NCI-H1105 (cell line): Measurements from ENCODE around the gene KCNJ16.
A peak's percentile ranks its signal among the peaks of the same experiment; 100 is the strongest.
"Not testable (repeated sequence)": the region's sequence is repeated elsewhere in the genome, so short reads cannot be mapped to it uniquely, and the experiment has no call there.

ENCODE experiments used
- DNase-seq: peaks from one replicate; lab custom pipeline; 2025; lab: John Stamatoyannopoulos, UW

The KCNJ16 gene

GRCh38 chr17:70074956-70075355 lies at the start of gene KCNJ16:
TSS of gene KCNJ16 (plus strand) at chr17:70075225. CDS start at chr17:70132088, 56,863 bp downstream.
- no peak for DNase-seq

DNA sequence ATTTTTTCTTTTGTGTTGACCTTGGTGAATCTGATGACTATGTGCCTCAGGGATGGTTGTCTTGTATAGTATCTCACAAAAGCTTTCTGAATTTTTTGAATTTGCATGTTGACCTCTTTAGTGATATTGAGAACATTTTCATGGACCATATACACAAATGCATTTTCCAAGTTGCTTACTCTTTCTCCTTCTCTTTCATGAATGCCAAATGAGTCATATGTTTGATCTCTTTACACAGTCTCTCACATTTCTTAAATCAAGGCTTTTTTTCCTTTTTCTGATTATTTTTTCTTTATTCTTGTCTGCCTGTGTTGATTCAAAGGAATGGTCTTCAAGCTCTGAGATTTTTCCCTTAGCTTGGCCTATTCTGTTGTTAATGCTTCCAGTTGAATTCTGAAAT lies 46.6 kb upstream of the KCNJ16 start:
- DNase-seq = no peak

DNA sequence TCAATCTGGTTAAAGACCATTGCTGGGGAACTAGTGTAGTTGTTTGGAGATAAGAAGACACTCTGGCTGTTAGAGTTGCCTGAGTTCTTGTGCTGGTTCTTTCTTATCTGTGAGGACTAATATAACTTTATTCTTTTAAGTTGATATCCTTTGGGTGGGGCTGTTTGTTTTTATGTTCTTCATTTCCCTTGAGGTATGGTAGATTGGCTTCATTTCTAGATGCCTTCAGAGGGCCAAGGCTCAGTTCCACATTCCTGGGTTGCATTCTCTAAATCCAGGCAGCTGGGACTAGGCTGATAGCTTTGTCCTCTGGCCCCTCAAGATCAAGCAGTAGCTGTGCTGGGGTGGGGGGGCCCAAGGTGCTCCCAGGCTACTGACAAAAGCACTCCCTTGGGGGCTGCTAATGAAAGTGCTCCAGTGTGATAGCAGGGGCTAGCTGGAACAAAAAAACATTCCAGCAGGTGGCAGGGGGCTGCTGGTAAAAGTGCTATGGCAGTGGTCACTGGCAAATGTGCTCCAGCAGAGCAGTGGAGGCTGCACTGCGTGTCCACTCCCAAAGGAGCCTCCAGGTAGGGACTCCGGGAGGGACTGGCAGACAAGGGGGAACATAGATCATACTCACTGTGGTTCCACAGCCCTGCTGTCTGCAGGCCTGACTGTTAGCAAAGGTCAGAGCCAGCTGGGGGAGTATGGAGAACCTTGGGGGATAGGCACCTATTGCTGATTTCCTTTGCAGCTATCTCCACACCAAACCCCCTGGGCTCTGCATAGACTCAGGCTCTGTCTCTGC lies 45.9 kb upstream of the KCNJ16 start:
- DNase-seq = no peak

GRCh38 chr17:70030371-70030770 lies 44.7 kb upstream of the KCNJ16 start:
- peak; percentile 38 for DNase-seq

DNA sequence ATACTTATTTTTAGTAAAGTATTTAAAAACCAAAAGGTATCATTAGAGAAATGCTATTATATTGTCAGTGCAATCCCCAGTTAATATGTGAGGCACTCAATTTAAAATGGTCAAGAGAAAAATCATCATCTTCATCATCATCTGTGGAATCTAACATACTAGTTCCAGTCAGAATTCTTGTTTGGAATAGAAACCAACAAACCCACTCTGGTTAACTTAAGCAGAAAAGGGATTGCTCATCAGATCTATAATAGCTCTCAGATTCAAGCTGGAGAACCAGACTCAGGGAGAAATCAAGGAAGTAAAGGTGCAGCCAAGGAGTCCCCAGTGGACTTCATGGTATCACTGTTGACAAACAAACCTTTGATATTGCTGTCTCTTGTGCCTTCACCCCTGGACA lies 43.7 kb upstream of the KCNJ16 start:
- DNase-seq = no peak

- no peak for DNase-seq
Observed at GRCh38 chr17:70033165-70033564, 41.9 kb upstream of the KCNJ16 start.

DNA sequence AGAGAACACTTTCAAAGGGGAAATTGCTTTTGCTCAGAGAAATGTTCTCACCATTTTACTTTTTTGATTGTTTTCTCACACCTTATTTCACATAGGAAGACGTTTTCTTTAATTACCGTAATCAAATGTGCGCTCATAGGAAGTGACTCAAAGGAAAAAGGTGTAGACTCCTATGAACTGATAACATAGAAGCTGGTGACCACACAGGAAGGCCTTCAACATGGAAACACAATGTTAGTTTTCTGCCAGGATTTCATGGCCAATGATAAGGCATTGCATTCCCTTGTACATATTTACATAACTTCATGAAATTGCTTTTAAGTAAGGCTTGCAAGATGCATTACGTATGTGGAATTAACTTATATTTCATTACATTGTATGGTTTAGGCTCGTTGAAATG lies 40.9 kb upstream of the KCNJ16 start:
- DNase-seq = no peak

GRCh38 chr17:70037498-70037897 lies 37.5 kb upstream of the KCNJ16 start:
- DNase-seq = no peak

- DNase-seq = no peak
Observed at GRCh38 chr17:70040336-70040735, 34.7 kb upstream of the KCNJ16 start.

- no peak for DNase-seq
Observed at GRCh38 chr17:70041061-70041460, 34.0 kb upstream of the KCNJ16 start.

- DNase-seq = no peak
Observed at GRCh38 chr17:70041540-70041939, 33.5 kb upstream of the KCNJ16 start.

DNA sequence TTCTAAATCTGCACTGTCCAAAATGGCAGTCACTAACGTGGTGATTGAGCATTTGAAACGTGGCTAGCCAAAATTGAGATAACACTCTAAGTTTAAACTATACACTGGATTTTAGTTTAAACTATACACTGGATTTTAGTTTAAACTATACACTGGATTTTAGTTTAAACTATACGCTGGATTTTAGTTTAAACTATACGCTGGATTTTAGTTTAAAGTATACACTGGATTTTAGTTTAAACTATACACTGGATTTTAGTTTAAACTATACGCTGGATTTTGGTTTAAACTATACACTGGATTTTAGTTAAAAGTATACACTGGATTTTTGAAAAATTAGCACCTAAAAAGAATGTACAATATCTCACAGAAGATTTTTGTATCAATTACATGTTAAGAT lies 29.2 kb upstream of the KCNJ16 start:
- not testable (repeated sequence) for DNase-seq

DNA sequence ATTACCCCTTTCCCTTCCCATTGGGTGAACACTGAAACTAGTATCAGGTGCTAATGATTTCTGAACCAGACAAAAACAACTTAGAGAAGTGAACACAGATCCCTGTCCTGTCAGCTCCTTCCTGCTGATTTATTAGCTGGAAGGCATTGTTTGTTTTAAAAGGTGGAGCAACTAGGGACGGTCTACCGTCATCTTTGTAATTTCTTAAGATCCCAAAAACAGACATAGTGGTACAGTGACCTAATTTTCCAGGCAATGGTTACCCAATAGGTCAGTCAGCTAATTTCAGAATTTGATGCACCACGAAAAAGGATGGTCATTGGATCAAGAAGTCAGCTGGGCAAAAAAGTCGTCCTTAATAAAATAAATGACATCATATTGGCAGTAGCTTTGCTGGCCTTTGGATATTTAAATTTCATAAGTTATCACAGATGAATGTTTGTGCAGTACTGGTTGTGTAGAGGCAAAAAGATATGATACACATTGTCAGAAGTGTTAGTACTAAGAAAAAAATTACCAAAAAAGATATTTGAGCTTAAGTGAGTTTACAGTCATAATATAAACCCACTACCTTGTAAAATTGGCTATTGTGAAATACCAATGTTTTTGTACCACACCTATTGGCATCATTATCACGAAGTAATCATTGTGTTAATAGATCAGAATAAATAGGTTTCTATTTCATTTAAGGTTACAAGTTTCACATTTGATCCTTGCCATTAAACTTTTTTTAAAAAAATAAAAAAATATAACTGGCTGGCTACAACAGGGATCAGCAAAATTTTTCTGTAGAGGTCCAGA lies 27.2 kb upstream of the KCNJ16 start:
- DNase-seq = no peak

DNA sequence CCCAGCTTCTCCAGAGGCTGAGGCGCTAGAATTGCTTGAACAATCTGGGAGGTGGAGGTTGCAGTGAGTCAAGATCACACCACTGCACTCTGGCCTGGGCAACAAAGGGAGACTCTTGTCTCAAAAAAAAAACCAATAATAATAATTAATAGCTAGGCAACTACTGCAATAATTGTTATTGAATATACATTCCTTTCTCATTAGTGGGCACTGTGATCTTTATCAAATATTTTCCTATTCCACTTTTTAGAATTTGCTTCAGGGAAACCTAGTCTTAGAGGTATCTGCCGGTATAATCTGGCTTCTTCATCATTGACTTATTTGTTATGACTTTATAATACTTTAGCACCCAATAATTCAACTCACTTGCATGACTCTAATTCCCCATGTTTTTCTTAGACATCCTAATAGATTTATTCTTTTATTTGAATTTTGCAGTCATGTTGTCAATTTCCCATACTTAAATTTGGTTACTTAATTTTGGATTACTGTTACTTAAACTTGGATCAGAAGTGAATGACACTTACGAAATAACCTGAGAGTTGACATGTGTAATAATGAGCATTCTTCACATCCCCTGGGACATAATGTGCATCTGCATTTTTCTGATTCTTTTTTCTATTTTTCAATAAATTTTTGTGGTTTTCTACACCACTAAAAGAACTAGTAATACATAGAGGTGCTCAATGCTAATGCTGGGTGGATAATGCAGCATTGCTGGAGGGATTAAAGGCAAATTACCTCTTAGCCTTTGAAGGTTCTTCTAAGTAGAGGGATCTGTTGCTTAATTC lies 25.0 kb upstream of the KCNJ16 start:
- DNase-seq = no peak

DNA sequence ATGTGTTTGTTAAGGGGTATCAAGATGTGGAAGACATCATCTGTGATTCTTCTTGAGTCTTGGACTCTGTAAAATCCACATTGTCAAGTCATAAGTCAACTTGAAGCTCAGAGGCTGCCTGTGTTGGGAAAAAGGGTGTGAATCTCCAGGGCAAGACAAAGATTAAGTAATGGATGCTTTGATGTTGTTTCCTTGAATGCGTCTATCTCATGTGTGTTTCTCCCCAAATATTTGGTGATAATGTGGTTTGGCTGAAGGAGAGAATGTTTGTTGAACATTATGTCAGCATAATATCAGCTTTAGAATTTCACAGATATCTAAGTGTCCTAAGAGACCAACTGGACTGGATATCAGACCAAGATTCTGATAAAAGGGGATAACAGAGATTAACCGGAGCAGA lies 24.1 kb upstream of the KCNJ16 start:
- DNase-seq = no peak

DNA sequence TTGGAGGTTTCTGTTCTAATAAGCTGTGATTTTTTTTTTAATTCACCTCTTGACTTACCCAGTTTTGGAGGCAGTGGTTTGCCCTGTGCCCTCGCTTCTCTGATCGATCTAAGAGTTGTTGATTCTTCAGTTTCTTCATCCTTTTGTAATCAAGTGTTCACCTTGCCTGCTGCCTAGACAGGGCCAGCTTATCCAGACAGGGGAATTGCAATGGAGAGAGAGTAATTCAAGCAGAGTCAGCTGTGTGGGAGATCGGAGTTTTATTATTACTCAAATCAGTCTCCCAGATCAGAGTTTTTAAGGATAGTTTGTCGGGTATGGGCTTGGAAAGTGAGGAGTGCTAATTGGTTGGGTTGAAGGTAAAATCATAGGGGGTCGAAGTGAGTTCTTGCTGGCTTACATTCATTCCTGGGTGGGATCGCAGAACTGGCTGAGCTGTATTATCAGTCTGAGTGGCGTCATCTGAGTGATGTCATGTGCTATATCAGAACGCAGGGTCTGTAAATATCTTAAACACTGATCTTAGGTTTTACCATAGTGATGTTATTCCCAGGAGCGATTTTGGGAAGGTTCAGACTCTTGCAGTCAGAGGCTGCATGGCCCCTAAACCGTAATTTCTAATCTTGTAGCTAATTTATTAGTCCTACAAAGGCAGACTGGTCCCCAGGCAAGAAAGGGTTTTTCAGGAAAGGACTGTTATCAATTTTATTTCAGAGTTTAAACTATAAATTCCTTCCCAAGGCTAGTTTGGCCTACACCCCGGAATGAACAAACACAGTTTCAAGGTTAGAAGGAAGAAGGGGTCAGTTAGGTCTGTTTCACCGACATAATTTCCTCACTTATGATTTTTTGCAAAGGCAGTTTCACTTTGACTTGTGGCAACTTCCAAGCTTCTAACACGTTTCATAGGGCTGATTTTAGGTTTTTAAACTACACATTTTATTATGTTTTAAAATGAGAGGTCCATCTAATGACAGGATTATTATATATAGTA lies 21.5 kb upstream of the KCNJ16 start:
- no peak for DNase-seq

DNA sequence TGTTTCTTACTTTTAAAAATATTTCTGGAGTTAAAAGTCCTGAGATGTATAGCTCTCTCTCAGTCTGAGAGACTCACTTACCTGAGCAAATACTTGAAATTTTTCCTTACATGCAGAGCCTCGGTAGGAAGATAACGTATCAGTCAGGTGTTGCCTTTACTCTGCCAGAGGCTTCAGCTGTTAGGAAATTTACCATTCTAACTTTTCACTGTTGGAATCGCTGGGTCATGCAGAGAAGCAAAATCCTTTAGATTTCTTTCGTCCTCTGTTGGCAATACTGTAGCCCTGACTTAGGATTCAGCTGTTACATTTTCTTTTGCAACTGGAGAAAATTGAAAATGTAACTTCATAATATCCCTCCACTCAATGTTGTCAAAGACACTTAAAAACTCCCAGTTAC lies 20.0 kb upstream of the KCNJ16 start:
- DNase-seq = no peak

DNA sequence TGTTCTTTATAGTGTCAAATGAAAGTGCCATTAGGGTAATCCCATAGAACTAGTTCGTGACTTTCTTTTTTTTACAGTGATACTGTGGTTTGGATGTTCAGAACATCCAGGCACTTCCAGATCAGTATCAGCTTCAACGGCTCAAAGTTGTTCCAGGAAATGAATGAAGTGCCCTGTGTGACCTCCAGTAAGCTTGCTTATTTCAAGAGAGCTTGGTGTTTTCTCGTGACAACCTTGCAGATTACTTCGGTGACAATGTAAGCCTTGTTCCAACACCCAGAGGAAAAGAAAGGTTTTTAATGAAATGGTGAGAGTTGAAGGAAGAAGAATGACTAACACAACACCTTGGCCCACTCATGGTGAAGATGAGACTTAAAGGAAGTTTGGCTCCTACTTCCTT lies 16.0 kb upstream of the KCNJ16 start:
- DNase-seq = no peak

DNA sequence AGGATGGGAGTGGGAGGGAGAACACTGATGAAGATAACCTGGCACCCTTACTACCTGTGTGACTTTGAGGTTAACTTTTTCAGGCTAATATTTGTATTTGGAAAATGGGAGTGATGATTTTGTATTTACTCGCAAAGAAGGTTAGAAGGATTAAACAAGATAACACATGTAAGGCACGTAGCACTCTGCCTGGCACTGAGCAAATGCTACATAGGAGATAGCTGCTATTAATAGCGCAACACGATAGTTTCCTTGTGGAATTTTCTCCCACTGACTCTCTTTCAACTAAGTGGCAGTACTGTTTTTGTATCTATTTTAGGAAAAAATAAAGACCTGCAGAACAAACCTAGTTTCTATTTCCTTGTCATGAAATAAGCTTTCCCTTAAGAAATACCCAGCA lies 15.4 kb upstream of the KCNJ16 start:
- DNase-seq = no peak

DNA sequence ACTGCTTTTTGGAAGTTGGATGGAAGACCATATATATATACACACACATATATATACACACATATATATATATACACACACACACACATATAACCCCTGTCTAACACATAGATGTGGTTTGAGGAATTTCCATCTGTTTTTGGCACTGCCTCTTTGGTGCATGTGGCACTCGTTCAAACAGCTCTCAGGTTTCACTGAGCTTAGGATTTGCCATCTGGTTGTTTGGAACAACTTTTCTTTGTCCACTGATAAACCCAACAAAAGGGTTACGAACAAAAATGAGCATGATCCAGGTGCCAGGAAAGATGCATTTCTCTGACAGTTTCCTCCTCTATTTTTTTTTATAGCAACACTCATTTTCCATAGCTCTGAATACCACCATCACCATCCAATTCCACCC lies 14.6 kb upstream of the KCNJ16 start:
- DNase-seq = peak; percentile 16

DNA sequence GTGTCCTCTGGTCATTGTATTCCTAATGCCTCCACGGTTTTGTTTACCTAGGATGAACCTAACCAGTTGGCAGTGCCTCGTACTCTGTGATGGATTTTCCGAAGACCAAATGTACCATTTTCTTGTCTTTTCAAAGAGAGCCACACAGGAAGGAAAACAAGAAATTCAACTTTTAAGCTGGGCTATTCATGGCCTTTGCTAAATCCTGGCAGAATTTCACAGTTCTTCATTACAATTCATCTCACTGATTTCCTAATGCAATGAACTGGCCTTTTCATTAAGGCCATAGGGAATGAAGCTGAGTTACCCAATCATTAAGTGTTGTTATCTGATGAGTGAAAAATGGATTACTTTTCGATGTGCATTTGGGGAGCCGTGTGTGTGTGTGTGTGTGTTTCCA lies 7.9 kb upstream of the KCNJ16 start:
- no peak for DNase-seq
